Retinal pigment epithelial cell (primary cell): ENCODE results near the gene MCTP1.

Experiments used
- DNase-seq: peaks from one replicate; pipeline ENCODE4 v3.0.0-alpha.2; 2010; ENCODE audit warnings: low read depth
- H3K4me3 ChIP-seq: 2 replicates; pipeline ENCODE4 v1.5.1; 2011; ENCODE audit warnings: mild to moderate bottlenecking, low read length, control low read depth, moderate library complexity
- TF ChIP-seq, protein P1 (sequence below): conservative IDR thresholded peaks from 2 replicates; pipeline ENCODE4 v1.5.1; 2011; ENCODE audit warnings: low read depth, low read length, control low read depth, inconsistent platforms

MCTP1 gene

DNA sequence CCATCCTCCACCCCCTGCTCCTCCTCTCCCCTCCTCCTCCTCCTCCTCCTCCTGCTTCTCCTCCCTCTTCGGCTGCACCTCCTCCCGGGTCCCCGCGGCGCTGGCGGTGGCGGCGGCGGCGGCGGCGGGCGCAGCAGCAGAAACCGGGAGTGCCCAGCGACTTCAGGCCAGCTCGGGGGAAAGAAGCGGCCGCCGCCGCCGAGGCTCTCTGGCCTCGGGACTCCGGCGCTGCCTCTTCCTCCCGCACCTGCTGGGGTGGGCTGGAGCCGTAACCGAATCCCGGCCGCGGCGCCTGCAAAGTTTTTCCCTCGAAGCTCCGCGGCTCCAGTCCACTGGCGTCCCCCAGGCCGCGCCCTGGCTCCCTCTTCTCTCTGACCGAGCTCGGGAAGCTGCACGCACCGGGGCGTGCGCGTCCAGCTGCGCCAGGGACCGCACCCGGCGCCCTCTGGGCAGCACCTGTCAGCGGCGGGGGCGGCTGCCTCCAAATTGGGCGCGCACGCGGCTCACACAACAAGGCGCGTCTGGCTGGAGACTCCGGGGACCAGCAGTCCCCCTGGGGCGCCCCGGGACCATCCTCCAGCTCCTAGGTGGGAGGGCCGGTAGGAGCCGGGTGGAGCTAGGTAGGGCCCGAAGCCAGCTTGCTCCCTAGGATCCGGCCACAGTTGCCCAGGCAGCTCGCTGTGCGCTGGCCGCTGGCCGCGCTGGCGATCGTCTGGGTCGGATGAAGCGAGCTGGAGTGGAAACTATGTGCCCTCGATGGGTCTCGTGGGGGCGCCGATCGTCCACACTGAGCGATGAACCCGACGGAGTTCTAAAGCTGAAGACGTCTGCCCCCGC lies at the start of gene MCTP1:
Gene MCTP1, minus strand, starts transcription at position 523 of the 837 bp plus-strand sequence.
- peak within 1 kb of the TSS; percentile 68 for H3K4me3 ChIP-seq
- DNase-seq, result peak; percentile 11
- TF ChIP-seq, protein P1, sequence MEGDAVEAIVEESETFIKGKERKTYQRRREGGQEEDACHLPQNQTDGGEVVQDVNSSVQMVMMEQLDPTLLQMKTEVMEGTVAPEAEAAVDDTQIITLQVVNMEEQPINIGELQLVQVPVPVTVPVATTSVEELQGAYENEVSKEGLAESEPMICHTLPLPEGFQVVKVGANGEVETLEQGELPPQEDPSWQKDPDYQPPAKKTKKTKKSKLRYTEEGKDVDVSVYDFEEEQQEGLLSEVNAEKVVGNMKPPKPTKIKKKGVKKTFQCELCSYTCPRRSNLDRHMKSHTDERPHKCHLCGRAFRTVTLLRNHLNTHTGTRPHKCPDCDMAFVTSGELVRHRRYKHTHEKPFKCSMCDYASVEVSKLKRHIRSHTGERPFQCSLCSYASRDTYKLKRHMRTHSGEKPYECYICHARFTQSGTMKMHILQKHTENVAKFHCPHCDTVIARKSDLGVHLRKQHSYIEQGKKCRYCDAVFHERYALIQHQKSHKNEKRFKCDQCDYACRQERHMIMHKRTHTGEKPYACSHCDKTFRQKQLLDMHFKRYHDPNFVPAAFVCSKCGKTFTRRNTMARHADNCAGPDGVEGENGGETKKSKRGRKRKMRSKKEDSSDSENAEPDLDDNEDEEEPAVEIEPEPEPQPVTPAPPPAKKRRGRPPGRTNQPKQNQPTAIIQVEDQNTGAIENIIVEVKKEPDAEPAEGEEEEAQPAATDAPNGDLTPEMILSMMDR, result peak; percentile 14

DNA sequence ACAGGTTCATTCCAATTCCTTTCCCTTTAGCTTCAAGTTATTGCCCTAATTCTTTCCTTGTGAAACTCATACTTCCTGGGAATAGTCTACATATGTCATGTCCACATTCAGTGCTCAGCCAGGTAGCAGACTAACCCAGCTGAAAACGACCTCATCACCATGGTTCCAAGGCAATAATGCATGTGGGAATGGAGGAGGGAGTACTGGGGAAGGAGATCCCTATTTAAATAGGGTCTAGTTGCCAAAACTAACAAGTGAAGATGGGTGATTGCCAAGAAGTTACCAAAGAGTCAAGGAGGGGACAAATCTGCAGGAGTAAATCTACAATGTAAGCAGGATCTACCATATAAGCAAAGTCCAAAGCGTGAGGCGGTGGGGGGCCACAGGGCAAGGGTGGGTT lies 47.3 kb upstream of the MCTP1 start:
- DNase-seq, result no peak
- TF ChIP-seq, protein P1, result no peak
- no peak overlapping the region for H3K4me3 ChIP-seq

DNA sequence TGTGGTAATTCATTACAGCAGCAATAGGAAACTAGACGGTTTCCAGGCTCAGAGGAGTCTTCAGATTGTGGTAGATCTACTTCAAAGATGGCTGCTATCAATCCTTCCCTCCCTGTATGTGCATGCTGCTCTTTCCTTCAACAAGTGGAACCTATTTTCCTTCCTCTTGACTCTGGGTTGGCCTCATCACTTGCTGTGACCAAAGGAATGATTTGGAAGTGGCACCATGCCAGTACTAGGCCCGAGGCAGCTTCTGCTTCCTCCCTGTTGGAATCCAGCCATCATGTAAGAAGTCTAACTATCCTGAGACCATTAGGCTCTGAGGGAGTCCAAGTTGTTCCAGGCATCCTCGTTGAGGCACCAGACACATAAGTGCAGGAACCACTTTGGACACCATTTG lies 46.5 kb upstream of the MCTP1 start:
- no peak for DNase-seq
- H3K4me3 ChIP-seq, result no peak overlapping the region
- TF ChIP-seq, protein P1, result no peak

DNA sequence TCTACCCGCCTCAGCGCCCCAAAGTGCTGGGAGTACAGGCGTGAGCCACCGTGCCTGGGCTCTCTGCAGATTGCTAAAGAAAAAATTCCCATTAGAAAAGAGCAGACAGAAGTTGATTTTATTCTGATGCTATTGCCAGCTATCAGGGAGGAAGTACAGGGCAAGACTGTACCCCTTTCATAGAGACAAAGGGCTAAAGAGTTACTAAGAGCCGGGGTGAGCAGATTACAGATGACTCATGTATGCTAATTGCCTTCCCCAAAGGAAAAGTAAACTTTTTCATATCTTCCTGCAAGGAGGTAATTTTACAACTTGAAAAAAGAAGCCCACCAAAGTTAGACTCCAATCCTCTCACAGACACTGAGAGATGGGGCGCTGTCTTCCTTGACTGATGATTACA lies 42.3 kb upstream of the MCTP1 start:
- no peak overlapping the region for H3K4me3 ChIP-seq
- DNase-seq, result peak; percentile 67
- TF ChIP-seq, protein P1, result no peak

DNA sequence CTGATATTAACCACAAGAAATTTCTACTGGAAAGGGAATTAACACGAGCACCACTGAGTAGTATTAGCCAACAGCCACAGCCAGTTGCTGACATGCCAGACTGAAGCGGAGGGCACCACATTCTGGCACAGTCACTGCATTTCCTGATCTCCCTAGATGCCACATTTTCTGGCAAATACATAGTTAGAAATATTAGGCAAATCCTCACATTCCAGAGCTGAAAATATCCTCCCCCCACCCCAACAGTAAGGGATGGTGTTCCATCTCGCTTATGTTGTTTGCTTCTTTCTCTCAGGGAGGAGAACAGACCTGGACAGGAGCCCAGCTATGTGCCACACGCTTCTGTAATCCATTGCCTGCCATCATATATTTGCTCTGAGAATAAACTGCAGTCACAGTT lies 32.8 kb upstream of the MCTP1 start:
- H3K4me3 ChIP-seq, result no peak overlapping the region
- TF ChIP-seq, protein P1, result peak; percentile 1
- DNase-seq, result peak; percentile 81

DNA sequence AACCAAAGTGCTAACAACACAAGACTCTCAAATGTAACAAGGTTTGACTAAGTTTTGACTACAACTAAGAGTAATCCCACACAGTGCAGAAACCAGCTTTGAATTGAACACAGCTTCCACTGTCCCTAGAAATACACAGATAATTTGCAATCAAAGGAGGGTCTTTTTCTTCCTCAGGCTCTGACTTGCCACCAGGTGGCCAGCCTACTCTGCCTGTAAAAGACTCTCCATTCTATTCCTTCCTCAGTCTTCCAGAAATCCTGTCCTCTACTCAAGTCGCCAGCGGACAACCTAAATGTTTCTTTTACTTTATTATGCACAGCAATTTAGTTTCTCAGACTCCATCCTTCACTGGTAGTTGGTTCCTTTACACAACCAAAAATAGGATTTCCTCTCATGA lies 32.2 kb upstream of the MCTP1 start:
- TF ChIP-seq, protein P1, result peak; percentile 52
- DNase-seq, result no peak
- no peak overlapping the region for H3K4me3 ChIP-seq

DNA sequence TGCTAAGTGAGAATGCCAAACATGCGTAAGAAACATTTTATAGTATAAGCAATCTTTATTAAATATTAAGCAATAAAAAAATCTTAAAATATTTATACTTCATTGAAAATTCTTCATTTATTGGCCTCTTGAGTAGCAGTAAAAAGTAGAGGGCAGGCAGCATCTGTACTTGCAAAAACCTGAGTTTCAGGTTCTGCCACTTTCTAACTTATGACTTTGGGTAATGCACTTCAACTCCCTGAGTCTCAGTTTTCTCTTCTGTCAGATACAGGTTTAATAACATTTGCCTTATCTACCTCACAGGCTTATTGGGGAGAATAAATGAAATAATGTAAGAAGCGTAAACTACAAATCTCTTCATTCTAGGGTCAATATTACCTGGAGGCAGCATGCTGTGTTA lies 19.8 kb upstream of the MCTP1 start:
- H3K4me3 ChIP-seq, result no peak overlapping the region
- TF ChIP-seq, protein P1, result no peak
- no peak for DNase-seq
